HepG2 (cell line): ENCODE data around the gene PLSCR5. TPM values are rescaled to one million over a fixed set of nuclear protein-coding genes. Genes with fewer than 3 reads are reported as not detected.

ENCODE experiments used
- GFI1 ChIP-seq: sonication (generic); formaldehyde crosslinking; IDR thresholded peaks from 2 replicates; pipeline ENCODE4 v1.5.0; 2020; ENCODE audit warnings: missing genetic modification reagents, mild to moderate bottlenecking, borderline replicate concordance
- HMG20A ChIP-seq: IDR thresholded peaks from 2 replicates; pipeline ENCODE4 v1.6.1; 2016; ENCODE audit warnings: borderline replicate concordance
- KLF11 ChIP-seq: IDR thresholded peaks from 2 replicates; pipeline ENCODE4 v1.6.1; 2016; ENCODE audit warnings: missing compliant biosample characterization
- NR2C2 ChIP-seq: sonication (generic); formaldehyde crosslinking; IDR thresholded peaks from 2 replicates; pipeline ENCODE4 v1.4.0; 2020; ENCODE audit warnings: missing genetic modification reagents, mild to moderate bottlenecking, moderate library complexity, borderline replicate concordance
- RBM22 ChIP-seq: fragments of 200-400 bp; formaldehyde crosslinking; optimal IDR thresholded peaks from 2 replicates; pipeline ENCODE3; 2017; ENCODE audit warnings: mild to moderate bottlenecking, low read length, moderate library complexity
- SP140L ChIP-seq: sonication (generic); formaldehyde crosslinking; IDR thresholded peaks from 2 replicates; pipeline ENCODE4 v1.4.0; 2020; ENCODE audit warnings: missing genetic modification reagents, borderline replicate concordance
- ZC3H4 ChIP-seq: sonication (generic); formaldehyde crosslinking; IDR thresholded peaks from 2 replicates; pipeline ENCODE4 v1.4.0; 2020; ENCODE audit warnings: missing genetic modification reagents, borderline replicate concordance
- ZNF143 ChIP-seq: sonication (generic); formaldehyde crosslinking; IDR thresholded peaks from 2 replicates; pipeline ENCODE4 v1.4.0; 2020; ENCODE audit warnings: missing genetic modification reagents
- ZNF431 ChIP-seq: sonication (generic); formaldehyde crosslinking; IDR thresholded peaks from 2 replicates; pipeline ENCODE4 v1.9.0; 2022; ENCODE audit warnings: missing genetic modification reagents, low read depth, mild to moderate bottlenecking, borderline replicate concordance
- ZNF530 ChIP-seq: sonication (generic); formaldehyde crosslinking; IDR thresholded peaks from 2 replicates; pipeline ENCODE4 v1.5.0; 2020; ENCODE audit warnings: low read depth, mild to moderate bottlenecking, missing genetic modification reagents
- ZNF557 ChIP-seq: sonication (generic); formaldehyde crosslinking; IDR thresholded peaks from 2 replicates; pipeline ENCODE4 v1.4.0; 2020; ENCODE audit warnings: missing genetic modification reagents
- ZNF816 ChIP-seq: sonication (generic); formaldehyde crosslinking; IDR thresholded peaks from 2 replicates; pipeline ENCODE4 v1.8.0; 2022; ENCODE audit warnings: missing genetic modification reagents, mild to moderate bottlenecking, borderline replicate concordance
- polyA plus RNA-seq, 8 experiments: library from polyadenylated mRNA; depleted of rRNA in 3 of 8; stranded (reverse) in 7 of 8; unstranded in 1 of 8; fragments of >200 nt; fragmentation: Illumina TruSeq in 4 of 8; extraction: Trizol in 4 of 8; gene quantifications; 2 replicates each; pipeline versions ENCODE4 v1.2.1 to v1.2.3, GENCODE V29; 2011 to 2016; ENCODE audit warnings: low read depth in 4 of 8, missing spikeins in 1 of 8, mixed read lengths in 1 of 8; ENCODE audit not compliant: insufficient read depth in 1 of 8
- total RNA-seq, 5 experiments: library from RNA; depleted of rRNA; stranded (reverse); fragments of >200 nt; fragmentation: Illumina TruSeq; extraction: Trizol; gene quantifications; 2 replicates each; pipeline ENCODE4 v1.2.3, GENCODE V29; 2016; ENCODE audit warnings: low read depth in 1 of 5
- TF ChIP-seq, protein P1 (sequence below): IDR thresholded peaks from 2 replicates; pipeline ENCODE4 v1.6.1; 2016; ENCODE audit warnings: missing genetic modification reagents, missing compliant biosample characterization
- TF ChIP-seq, protein P2 (sequence below): sonication (generic); formaldehyde crosslinking; IDR thresholded peaks from 2 replicates; pipeline ENCODE4 v1.8.0; 2022; ENCODE audit warnings: mild to moderate bottlenecking, missing genetic modification reagents
- TF ChIP-seq, protein P3 (sequence below): IDR thresholded peaks from 2 replicates; pipeline ENCODE4 v1.6.1; 2016; ENCODE audit warnings: control low read depth
- TF ChIP-seq, protein P4 (sequence below): sonication (generic); formaldehyde crosslinking; IDR thresholded peaks from 2 replicates; pipeline ENCODE4 v1.5.0; 2020; ENCODE audit warnings: missing genetic modification reagents, mild to moderate bottlenecking, borderline replicate concordance
- TF ChIP-seq, protein P5 (sequence below): sonication (generic); formaldehyde crosslinking; IDR thresholded peaks from 2 replicates; pipeline ENCODE4 v1.5.0; 2020; ENCODE audit warnings: mild to moderate bottlenecking, missing genetic modification reagents, moderate library complexity

PLSCR5 gene
- total and polyA plus RNA-seq, 2 of the 13 experiments (the other 11 are each of a cell fraction or from before 2014, with no cell fraction given): 0.50 TPM; not detected in 1

DNA sequence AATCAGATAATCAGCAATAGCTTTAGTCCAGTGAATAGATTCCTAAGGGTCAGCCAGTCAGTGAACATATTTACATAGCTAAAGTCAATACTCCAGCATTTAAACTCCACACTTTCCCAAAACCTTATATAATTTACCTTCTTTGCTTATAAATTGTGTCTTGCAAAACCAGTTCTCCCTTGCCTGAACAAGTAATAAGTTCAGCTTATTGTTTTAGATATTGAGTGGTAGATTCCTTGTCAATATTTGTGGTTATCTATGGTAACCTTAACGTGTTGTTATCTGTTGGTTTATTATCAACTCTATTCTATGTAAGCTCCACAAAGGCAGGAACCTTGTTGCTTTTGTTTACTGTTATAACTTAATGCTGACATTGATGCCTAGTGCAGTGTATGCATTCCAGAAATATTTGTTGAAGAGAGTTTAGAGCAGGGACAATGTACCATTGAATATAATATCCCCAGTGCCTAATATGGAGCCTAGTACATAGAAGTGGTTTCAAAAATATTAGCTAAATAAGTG lies 24.0 kb downstream of the PLSCR5 start (continued):
- TF ChIP-seq, protein P1, sequence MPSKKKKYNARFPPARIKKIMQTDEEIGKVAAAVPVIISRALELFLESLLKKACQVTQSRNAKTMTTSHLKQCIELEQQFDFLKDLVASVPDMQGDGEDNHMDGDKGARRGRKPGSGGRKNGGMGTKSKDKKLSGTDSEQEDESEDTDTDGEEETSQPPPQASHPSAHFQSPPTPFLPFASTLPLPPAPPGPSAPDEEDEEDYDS (CRISPR knock-in tag): 0 out of 2 replicates have a peak, but pooled peaks have one; percentile 53
- TF ChIP-seq, protein P2, sequence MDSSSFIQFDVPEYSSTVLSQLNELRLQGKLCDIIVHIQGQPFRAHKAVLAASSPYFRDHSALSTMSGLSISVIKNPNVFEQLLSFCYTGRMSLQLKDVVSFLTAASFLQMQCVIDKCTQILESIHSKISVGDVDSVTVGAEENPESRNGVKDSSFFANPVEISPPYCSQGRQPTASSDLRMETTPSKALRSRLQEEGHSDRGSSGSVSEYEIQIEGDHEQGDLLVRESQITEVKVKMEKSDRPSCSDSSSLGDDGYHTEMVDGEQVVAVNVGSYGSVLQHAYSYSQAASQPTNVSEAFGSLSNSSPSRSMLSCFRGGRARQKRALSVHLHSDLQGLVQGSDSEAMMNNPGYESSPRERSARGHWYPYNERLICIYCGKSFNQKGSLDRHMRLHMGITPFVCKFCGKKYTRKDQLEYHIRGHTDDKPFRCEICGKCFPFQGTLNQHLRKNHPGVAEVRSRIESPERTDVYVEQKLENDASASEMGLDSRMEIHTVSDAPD (CRISPR knock-in tag): peak; percentile 82; the same call in 1 of the 2 replicates
- no peak for TF ChIP-seq NR2C2
- peak; percentile 90 for TF ChIP-seq GFI1
- TF ChIP-seq ZC3H4 (CRISPR knock-in tag): no peak
- TF ChIP-seq, protein P3, sequence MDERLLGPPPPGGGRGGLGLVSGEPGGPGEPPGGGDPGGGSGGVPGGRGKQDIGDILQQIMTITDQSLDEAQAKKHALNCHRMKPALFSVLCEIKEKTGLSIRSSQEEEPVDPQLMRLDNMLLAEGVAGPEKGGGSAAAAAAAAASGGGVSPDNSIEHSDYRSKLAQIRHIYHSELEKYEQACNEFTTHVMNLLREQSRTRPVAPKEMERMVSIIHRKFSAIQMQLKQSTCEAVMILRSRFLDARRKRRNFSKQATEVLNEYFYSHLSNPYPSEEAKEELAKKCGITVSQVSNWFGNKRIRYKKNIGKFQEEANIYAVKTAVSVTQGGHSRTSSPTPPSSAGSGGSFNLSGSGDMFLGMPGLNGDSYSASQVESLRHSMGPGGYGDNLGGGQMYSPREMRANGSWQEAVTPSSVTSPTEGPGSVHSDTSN (CRISPR knock-in tag): peak; percentile 32; the same call in 1 of the 2 replicates
- 0 out of 2 replicates have a peak, but pooled peaks have one; percentile 48 for TF ChIP-seq SP140L (CRISPR knock-in tag)
- TF ChIP-seq, protein P4, sequence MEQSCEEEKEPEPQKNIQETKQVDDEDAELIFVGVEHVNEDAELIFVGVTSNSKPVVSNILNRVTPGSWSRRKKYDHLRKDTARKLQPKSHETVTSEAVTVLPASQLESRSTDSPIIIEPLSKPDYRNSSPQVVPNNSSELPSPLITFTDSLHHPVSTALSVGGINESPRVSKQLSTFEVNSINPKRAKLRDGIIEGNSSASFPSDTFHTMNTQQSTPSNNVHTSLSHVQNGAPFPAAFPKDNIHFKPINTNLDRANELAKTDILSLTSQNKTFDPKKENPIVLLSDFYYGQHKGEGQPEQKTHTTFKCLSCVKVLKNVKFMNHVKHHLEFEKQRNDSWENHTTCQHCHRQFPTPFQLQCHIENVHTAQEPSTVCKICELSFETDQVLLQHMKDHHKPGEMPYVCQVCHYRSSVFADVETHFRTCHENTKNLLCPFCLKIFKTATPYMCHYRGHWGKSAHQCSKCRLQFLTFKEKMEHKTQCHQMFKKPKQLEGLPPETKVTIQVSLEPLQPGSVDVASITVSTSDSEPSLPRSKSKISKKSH (CRISPR knock-in tag): no peak
- TF ChIP-seq RBM22: no peak
- no peak for TF ChIP-seq ZNF530
- TF ChIP-seq KLF11 (CRISPR knock-in tag): 0 out of 2 replicates have a peak, but pooled peaks have one; percentile 29
- no peak for TF ChIP-seq ZNF143 (CRISPR knock-in tag)
- peak; percentile 53; the same call in 1 of the 2 replicates for TF ChIP-seq ZNF816 (CRISPR knock-in tag)
- TF ChIP-seq, protein P5, sequence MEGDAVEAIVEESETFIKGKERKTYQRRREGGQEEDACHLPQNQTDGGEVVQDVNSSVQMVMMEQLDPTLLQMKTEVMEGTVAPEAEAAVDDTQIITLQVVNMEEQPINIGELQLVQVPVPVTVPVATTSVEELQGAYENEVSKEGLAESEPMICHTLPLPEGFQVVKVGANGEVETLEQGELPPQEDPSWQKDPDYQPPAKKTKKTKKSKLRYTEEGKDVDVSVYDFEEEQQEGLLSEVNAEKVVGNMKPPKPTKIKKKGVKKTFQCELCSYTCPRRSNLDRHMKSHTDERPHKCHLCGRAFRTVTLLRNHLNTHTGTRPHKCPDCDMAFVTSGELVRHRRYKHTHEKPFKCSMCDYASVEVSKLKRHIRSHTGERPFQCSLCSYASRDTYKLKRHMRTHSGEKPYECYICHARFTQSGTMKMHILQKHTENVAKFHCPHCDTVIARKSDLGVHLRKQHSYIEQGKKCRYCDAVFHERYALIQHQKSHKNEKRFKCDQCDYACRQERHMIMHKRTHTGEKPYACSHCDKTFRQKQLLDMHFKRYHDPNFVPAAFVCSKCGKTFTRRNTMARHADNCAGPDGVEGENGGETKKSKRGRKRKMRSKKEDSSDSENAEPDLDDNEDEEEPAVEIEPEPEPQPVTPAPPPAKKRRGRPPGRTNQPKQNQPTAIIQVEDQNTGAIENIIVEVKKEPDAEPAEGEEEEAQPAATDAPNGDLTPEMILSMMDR (CRISPR knock-in tag): no peak
- no peak for TF ChIP-seq ZNF431 (CRISPR knock-in tag)
- TF ChIP-seq ZNF557 (CRISPR knock-in tag): no peak; the same call in 1 of the 2 replicates
- peak; percentile 92 for TF ChIP-seq HMG20A (CRISPR knock-in tag)
